Uterus (tissue), 4 donors: ENCODE data around the gene GPR171. TPM values are rescaled to one million over a fixed set of nuclear protein-coding genes. Genes with fewer than 3 reads are reported as not detected.

Source experiments
- DNase-seq, 2 donors: peaks; one replicate each; pipeline ENCODE4 v3.0.0-alpha.2; 2019 to 2020
- H3K27ac ChIP-seq, 2 donors: fragments of 200-600 bp; sonication (generic); 1 replicate in 1 of 2; 2 replicates in 1 of 2; pipeline ENCODE4 v1.5.1; 2016 to 2018
- H3K27me3 ChIP-seq, 2 donors: fragments of 200-600 bp; sonication (generic); one replicate each; pipeline ENCODE4 v1.5.1; 2018 to 2019; ENCODE audit warnings: control low read depth in 1 of 2
- H3K36me3 ChIP-seq, 2 donors: fragments of 200-600 bp; sonication (generic); one replicate each; pipeline ENCODE4 v1.5.1; 2019; ENCODE audit warnings: control low read depth in 1 of 2
- H3K4me1 ChIP-seq, 2 donors: fragments of 200-600 bp; sonication (generic); one replicate each; pipeline ENCODE4 v1.5.1; 2018 to 2019; ENCODE audit warnings: control low read depth in 1 of 2
- H3K4me3 ChIP-seq, 2 donors: fragments of 200-600 bp; sonication (generic); 1 replicate in 1 of 2; 2 replicates in 1 of 2; pipeline ENCODE4 v1.5.1; 2018 to 2019; ENCODE audit warnings: mild to moderate bottlenecking in 1 of 2
- H3K9me3 ChIP-seq, 2 donors: fragments of 200-600 bp; sonication (generic); one replicate each; pipeline ENCODE4 v1.5.1; 2019; ENCODE audit warnings: control low read depth in 1 of 2
- POLR2A ChIP-seq, 2 donors: fragments of 450-650 bp; IDR thresholded peaks; one replicate each; pipeline ENCODE4 v1.6.1; 2016; ENCODE audit warnings: antibody characterized with exemption in 2 of 2, mild to moderate bottlenecking in 1 of 2, moderate library complexity in 1 of 2
- intact Hi-C: fragments of 100-400 bp; cut with DNase I; formaldehyde crosslinking; loops from one replicate; pipeline ENCODE4 v1.15.1; 2023; ENCODE audit warnings: low total_unique reads
- total RNA-seq, 4 donors: library from RNA; depleted of rRNA in 3 of 4; stranded (reverse); fragments of >200 nt in 3 of 4; gene quantifications; one replicate each; pipeline versions ENCODE4 v1.1.0 to v1.2.4, GENCODE V29; 2014 to 2023
- TF ChIP-seq, protein P1 (sequence below), 4 experiments: fragments of 200-600 bp in 2 of 4; fragments of 450-650 bp in 2 of 4; sonication (generic) in 2 of 4; IDR thresholded peaks; one replicate each; pipeline ENCODE4 v1.5.1; 2016 to 2019; ENCODE audit warnings: antibody characterized with exemption in 4 of 4, mild to moderate bottlenecking in 2 of 4, moderate library complexity in 1 of 4
- donor health status: DM: yes; HTN: yes; CAD: no.

Gene GPR171
- total RNA-seq, 4 donors from 2014 or later = 0.34 to 0.48 TPM; not detected in 2

DNA sequence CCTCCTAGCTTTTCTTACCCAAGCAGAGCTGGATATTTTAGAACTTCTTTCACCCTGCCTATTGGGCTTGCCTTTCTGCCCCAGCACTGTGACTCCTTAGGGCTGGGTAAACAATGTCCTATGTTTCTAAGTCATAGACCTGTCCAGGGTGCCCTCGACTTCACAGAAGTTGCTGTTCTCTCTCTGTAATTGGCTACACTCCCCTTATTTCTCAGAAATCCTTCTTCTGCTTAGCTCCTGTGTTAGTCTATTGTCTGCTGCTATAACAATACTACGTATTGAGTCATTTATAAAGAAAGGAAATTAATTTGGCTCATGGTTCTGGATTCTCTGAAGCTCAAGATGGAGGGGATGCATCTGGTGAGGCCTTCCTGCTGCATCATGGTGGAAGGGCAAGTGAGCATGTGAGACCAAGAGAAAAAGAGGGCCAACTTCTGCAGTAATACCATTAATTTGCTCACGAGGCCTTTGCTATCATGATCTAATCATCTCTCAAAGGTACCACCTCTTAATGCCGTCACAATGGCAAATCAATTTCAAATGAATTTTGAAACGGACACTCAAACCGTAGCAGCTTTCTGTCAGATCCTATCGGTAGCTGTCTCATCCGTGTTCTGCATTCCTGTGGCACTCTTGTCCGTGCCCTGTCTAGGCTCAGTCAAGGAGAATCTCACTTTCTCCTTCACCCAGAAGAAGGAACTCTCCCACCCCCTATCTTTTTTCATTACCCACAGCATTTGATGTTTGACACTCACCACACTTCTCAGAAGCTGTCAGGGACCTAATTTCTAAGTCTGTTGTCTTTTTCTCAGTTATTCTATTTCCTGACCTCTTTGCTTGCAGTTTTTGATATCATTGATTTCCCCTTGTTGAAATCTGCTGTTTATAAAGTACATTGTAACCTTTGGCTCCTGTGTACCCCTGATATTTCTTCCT, 22.3 kb upstream of the GPR171 start:
- H3K27me3 ChIP-seq = no peaks in the 10 kb centered on the region
- no peaks in the 10 kb centered on the region for H3K9me3 ChIP-seq
- TF ChIP-seq, protein P1, sequence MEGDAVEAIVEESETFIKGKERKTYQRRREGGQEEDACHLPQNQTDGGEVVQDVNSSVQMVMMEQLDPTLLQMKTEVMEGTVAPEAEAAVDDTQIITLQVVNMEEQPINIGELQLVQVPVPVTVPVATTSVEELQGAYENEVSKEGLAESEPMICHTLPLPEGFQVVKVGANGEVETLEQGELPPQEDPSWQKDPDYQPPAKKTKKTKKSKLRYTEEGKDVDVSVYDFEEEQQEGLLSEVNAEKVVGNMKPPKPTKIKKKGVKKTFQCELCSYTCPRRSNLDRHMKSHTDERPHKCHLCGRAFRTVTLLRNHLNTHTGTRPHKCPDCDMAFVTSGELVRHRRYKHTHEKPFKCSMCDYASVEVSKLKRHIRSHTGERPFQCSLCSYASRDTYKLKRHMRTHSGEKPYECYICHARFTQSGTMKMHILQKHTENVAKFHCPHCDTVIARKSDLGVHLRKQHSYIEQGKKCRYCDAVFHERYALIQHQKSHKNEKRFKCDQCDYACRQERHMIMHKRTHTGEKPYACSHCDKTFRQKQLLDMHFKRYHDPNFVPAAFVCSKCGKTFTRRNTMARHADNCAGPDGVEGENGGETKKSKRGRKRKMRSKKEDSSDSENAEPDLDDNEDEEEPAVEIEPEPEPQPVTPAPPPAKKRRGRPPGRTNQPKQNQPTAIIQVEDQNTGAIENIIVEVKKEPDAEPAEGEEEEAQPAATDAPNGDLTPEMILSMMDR (IDR thresholded peaks at IDR 0.05) = no peak
- no peak for TF ChIP-seq POLR2A (IDR thresholded peaks at IDR 0.05)
- intact Hi-C loops = loop anchor here (10.0 kb wide), 1 partner anchor 59 kb away; no protein-coding TSS in a partner anchor
- H3K36me3 ChIP-seq = no peaks in the 10 kb centered on the region
- no peak overlapping the region for H3K27ac ChIP-seq
- no peak for DNase-seq
- H3K4me3 ChIP-seq = no peak overlapping the region
- H3K4me1 ChIP-seq = no peaks in the 10 kb centered on the region

- Histone ChIP-seq H3K9me3 (no peaks in the 10 kb centered on the region), H3K4me1 (no peaks in the 10 kb centered on the region), H3K36me3 (no peaks in the 10 kb centered on the region), H3K27me3 (no peaks in the 10 kb centered on the region), H3K4me3 (no peak overlapping the region), H3K27ac (no peak overlapping the region)
- no peak for DNase-seq
- intact Hi-C loops = loop anchor here (10.0 kb wide), 1 partner anchor 60 kb away; no protein-coding TSS in a partner anchor
- no peak for TF ChIP-seq POLR2A (IDR thresholded peaks at IDR 0.05)
- TF ChIP-seq, protein P1 (IDR thresholded peaks at IDR 0.05) = no peak
Measured at GRCh38 chr3:151224268-151224866, 21.4 kb upstream of the GPR171 start.

DNA sequence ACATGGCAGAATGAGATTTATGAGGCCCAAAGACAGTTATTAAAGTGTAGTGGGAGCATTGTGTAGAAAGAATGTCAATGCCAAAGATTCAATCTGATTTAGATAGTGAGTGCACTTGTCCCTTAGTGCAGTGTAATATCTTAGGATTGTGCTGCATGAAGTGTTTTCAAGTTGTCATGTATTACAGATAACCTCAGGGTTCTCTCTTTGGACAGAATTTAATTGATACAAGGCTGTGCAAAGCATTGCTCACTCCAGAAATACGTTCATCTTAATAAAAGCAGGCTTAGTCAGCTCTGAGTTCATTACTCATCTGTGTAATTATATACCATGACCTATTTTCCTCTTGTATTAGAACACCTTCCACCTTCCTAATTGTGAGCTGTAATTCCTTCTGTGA, 16.0 kb upstream of the GPR171 start:
- intact Hi-C loops = no loop called here
- no peak overlapping the region for H3K4me3 ChIP-seq
- no peak overlapping the region for H3K27ac ChIP-seq
- H3K4me1 ChIP-seq = peaks cover 0 to 8% of the 10 kb centered on the region in 2 donors
- no peak for TF ChIP-seq POLR2A (IDR thresholded peaks at IDR 0.05)
- TF ChIP-seq, protein P1 (IDR thresholded peaks at IDR 0.05) = no peak
- no peaks in the 10 kb centered on the region for H3K27me3 ChIP-seq
- no peaks in the 10 kb centered on the region for H3K9me3 ChIP-seq
- DNase-seq = no peak
- no peaks in the 10 kb centered on the region for H3K36me3 ChIP-seq

DNA sequence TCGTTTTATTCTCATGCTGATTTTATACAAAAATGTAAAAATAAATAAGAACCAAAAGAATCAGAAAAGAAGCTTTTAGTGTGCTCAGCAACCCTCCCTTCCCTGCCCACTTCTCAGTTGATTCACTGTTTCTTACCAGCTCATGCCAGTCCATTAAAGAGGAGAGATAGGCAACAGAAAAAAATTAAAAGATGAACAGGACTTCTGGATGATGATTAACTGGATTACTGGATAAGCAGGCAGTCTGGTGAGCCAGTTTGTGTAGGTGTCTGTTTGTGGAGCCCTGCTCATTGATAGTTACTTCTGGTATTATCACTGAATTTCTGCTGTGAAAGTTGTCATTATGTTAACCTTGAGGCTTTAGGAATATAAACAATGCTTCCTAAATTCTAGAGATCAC, 15.1 kb upstream of the GPR171 start:
- Histone ChIP-seq H3K4me1 (peaks cover 0 to 8% of the 10 kb centered on the region in 2 donors), H3K4me3 (no peak overlapping the region), H3K9me3 (no peaks in the 10 kb centered on the region), H3K27ac (no peak overlapping the region), H3K27me3 (no peaks in the 10 kb centered on the region), H3K36me3 (no peaks in the 10 kb centered on the region)
- intact Hi-C loops = no loop called here
- DNase-seq = no peak
- TF ChIP-seq, protein P1 (IDR thresholded peaks at IDR 0.05) = no peak
- no peak for TF ChIP-seq POLR2A (IDR thresholded peaks at IDR 0.05)
